ENCODE data around the gene TBX4.
A peak's percentile ranks its signal among the peaks of the same experiment; 100 is the strongest.

Gene TBX4

GRCh38 chr17:61496957-61497653 is 44.9 kb downstream of the TBX4 start:
- TF ChIP-seq ZFX (IDR thresholded peaks at IDR 0.05; ENCODE audit: borderline replicate concordance) (no peak), CTCF (IDR thresholded peaks at IDR 0.05) (no peak)
- H3K27ac ChIP-seq = no peak overlapping the region

- TF ChIP-seq ZFX (IDR thresholded peaks at IDR 0.05; ENCODE audit: borderline replicate concordance) (no peak), CTCF (IDR thresholded peaks at IDR 0.05) (no peak)
- H3K27ac ChIP-seq = no peak overlapping the region
Observed at GRCh38 chr17:61498042-61498994, 46.1 kb downstream of the TBX4 start.

- no peak for TF ChIP-seq ZFX (IDR thresholded peaks at IDR 0.05; ENCODE audit: borderline replicate concordance)
- TF ChIP-seq CTCF (IDR thresholded peaks at IDR 0.05) = no peak
- H3K27ac ChIP-seq = no peak overlapping the region
Observed at GRCh38 chr17:61499632-61500031, 47.4 kb downstream of the TBX4 start.

GRCh38 chr17:61500287-61500686 is 48.1 kb downstream of the TBX4 start:
- TF ChIP-seq ZFX (IDR thresholded peaks at IDR 0.05; ENCODE audit: borderline replicate concordance) = no peak
- no peak for TF ChIP-seq CTCF (IDR thresholded peaks at IDR 0.05)
- H3K27ac ChIP-seq = no peak overlapping the region

GRCh38 chr17:61502292-61502691 is 50.1 kb downstream of the TBX4 start:
- no peak overlapping the region for H3K27ac ChIP-seq
- no peak for TF ChIP-seq CTCF (IDR thresholded peaks at IDR 0.05)
- no peak for TF ChIP-seq ZFX (IDR thresholded peaks at IDR 0.05; ENCODE audit: borderline replicate concordance)

GRCh38 chr17:61503961-61504360 is 51.7 kb downstream of the TBX4 start:
- TF ChIP-seq ZFX (IDR thresholded peaks at IDR 0.05; ENCODE audit: borderline replicate concordance) (no peak), CTCF (IDR thresholded peaks at IDR 0.05) (no peak)
- peak overlapping the region; percentile 45 for H3K27ac ChIP-seq

- TF ChIP-seq ZFX (IDR thresholded peaks at IDR 0.05; ENCODE audit: borderline replicate concordance) (no peak), CTCF (IDR thresholded peaks at IDR 0.05) (no peak)
- peak overlapping the region; percentile 45 for H3K27ac ChIP-seq
Observed at GRCh38 chr17:61504697-61505096, 52.5 kb downstream of the TBX4 start.

All from 22Rv1 (cell line).